ENCODE data around the gene IQCF5. TPM values are rescaled to one million over a fixed set of nuclear protein-coding genes. Genes with fewer than 3 reads are reported as not detected.

The IQCF5 gene
- total RNA-seq, 1 donor from 2014 or later: not detected

DNA sequence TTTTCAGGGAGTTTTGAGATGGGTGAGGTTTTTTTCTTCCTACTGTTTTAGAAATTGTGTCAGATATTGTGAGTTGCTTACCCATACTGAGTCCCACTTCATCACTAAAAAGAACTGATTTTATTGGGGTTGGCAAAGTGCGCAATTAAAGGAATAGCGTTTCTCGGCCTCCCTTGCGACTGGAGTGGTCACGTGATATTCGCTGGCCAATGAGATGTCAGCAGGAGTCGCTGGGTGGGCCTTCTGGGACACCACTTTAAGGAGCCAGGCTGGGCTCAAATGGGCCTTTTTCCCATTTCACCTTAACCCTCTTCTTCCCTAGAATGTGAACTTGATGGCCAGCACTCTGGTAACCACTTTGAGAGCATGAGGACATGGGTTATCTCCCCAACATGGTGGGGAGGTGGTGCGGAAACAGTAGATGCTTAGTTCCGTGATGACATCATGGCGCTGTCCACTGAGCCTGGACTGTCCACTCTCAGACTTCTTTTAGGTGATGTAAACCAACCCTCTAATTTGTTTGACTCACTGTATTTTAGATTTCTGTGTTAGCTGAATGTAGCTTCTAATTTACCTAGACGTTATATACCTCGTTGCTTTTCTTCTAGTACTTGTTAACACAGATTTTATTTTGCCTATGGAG, 13.2 kb upstream of the IQCF5 start:
- TF ChIP-seq, protein P1, sequence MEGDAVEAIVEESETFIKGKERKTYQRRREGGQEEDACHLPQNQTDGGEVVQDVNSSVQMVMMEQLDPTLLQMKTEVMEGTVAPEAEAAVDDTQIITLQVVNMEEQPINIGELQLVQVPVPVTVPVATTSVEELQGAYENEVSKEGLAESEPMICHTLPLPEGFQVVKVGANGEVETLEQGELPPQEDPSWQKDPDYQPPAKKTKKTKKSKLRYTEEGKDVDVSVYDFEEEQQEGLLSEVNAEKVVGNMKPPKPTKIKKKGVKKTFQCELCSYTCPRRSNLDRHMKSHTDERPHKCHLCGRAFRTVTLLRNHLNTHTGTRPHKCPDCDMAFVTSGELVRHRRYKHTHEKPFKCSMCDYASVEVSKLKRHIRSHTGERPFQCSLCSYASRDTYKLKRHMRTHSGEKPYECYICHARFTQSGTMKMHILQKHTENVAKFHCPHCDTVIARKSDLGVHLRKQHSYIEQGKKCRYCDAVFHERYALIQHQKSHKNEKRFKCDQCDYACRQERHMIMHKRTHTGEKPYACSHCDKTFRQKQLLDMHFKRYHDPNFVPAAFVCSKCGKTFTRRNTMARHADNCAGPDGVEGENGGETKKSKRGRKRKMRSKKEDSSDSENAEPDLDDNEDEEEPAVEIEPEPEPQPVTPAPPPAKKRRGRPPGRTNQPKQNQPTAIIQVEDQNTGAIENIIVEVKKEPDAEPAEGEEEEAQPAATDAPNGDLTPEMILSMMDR (IDR thresholded peaks at IDR 0.05; ENCODE audit: partially characterized antibody, unreplicated experiment): no peak
- no peak for DNase-seq
- no peak overlapping the region for H3K27ac Mint-ChIP-seq (ENCODE audit: unreplicated experiment)
- H3K36me3 Mint-ChIP-seq (ENCODE audit: unreplicated experiment): no peaks in the 10 kb centered on the region
- H3K4me3 Mint-ChIP-seq (ENCODE audit: unreplicated experiment): no peak overlapping the region
- H3K27me3 Mint-ChIP-seq (ENCODE audit: unreplicated experiment): peaks cover 5% of the 10 kb centered on the region
- no peaks in the 10 kb centered on the region for H3K4me1 Mint-ChIP-seq (ENCODE audit: low read depth, unreplicated experiment)
- H3K9me3 Mint-ChIP-seq (ENCODE audit: unreplicated experiment): no peaks in the 10 kb centered on the region

DNA sequence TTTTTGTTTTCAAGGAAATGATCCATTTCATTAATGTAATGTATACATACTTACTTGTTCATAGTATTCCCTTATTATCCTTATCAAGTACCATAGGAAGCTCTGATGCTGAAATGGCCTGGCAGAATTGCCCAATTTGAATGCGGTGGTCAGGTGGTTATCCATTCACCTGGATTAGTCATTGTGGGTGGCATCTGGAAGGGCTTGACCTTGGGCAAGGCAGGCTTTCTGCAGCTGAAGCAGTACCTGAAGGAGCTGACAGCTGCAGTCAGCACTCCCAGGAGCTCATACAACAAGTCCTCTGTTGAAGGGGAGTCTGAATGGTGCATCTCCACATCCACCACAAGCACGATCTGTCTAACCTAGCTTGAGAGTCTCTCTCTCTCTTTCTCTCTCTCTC, 12.2 kb upstream of the IQCF5 start:
- H3K4me1 Mint-ChIP-seq (ENCODE audit: low read depth, unreplicated experiment): no peaks in the 10 kb centered on the region
- H3K4me3 Mint-ChIP-seq (ENCODE audit: unreplicated experiment): no peak overlapping the region
- no peaks in the 10 kb centered on the region for H3K9me3 Mint-ChIP-seq (ENCODE audit: unreplicated experiment)
- TF ChIP-seq, protein P1 (IDR thresholded peaks at IDR 0.05; ENCODE audit: partially characterized antibody, unreplicated experiment): no peak
- no peaks in the 10 kb centered on the region for H3K36me3 Mint-ChIP-seq (ENCODE audit: unreplicated experiment)
- H3K27ac Mint-ChIP-seq (ENCODE audit: unreplicated experiment): no peak overlapping the region
- DNase-seq: no peak
- H3K27me3 Mint-ChIP-seq (ENCODE audit: unreplicated experiment): peaks cover 5% of the 10 kb centered on the region

DNA sequence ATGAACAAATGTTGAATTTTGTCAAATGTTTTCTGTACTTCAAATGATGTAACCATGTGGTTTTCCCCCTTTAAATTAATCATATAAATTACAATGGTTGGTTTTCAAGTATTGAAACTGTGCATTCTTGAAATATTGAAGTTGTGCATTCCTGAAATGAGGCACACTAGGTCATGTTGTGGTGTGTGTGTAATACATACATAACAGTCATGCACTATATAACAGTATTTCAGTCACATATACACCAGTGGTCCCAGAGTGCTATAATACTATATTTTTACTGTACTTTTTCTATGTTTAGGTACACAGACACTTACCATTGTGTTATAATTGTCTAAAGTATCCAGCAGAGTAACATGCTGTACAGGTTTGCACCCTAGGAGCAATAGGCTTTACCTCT, 11.0 kb upstream of the IQCF5 start:
- H3K4me3 Mint-ChIP-seq (ENCODE audit: unreplicated experiment): no peak overlapping the region
- no peak overlapping the region for H3K27ac Mint-ChIP-seq (ENCODE audit: unreplicated experiment)
- no peaks in the 10 kb centered on the region for H3K4me1 Mint-ChIP-seq (ENCODE audit: low read depth, unreplicated experiment)
- TF ChIP-seq, protein P1 (IDR thresholded peaks at IDR 0.05; ENCODE audit: partially characterized antibody, unreplicated experiment): no peak
- peaks cover 3% of the 10 kb centered on the region for H3K27me3 Mint-ChIP-seq (ENCODE audit: unreplicated experiment)
- no peaks in the 10 kb centered on the region for H3K9me3 Mint-ChIP-seq (ENCODE audit: unreplicated experiment)
- no peaks in the 10 kb centered on the region for H3K36me3 Mint-ChIP-seq (ENCODE audit: unreplicated experiment)
- no peak for DNase-seq

DNA sequence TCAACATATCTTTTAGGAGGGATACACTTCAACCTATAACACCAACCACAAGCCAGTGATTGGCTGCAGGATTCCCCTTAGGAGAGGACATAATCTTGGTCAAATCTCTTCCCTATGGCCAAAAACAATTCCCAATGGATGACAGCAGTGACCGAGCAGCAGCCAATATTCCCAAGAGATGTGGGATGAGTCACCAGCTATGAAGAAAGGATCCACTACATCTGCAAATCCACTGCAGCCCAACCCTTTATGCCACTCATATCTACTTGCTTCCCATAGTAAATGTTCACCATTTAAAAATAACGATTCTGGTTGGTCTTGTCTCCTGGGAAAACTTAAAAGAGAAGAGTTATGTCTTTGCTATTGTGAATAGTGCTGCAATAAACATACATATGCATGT, 4.5 kb upstream of the IQCF5 start:
- Mint-ChIP-seq H3K4me1 (ENCODE audit: low read depth, unreplicated experiment) (no peaks in the 10 kb centered on the region), H3K27me3 (ENCODE audit: unreplicated experiment) (peaks cover 2% of the 10 kb centered on the region), H3K4me3 (ENCODE audit: unreplicated experiment) (no peak overlapping the region), H3K27ac (ENCODE audit: unreplicated experiment) (no peak overlapping the region), H3K9me3 (ENCODE audit: unreplicated experiment) (no peaks in the 10 kb centered on the region), H3K36me3 (ENCODE audit: unreplicated experiment) (peaks cover 6% of the 10 kb centered on the region)
- DNase-seq: no peak
- TF ChIP-seq, protein P1 (IDR thresholded peaks at IDR 0.05; ENCODE audit: partially characterized antibody, unreplicated experiment): no peak

DNA sequence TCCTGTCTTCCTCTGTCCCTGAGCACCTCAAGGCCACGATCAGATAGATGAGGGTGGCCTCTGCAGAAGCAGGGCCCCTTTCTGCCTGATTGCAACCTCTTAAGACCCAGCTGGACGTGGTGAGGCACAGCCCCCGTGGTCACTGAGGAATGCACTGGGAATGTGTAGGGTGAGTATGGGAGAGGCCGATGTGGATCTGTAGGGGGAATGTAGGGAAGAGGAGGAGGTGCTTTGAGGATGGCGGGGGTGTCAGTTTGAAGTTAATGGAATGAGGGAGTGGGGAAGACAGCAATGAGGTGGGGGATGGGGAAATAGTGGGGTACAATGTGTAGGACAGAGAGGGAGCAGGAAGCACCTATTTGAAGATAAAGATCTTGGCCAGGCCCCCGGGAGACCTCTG, 785 bp upstream of the IQCF5 start:
- TF ChIP-seq, protein P1 (IDR thresholded peaks at IDR 0.05; ENCODE audit: partially characterized antibody, unreplicated experiment): no peak
- Mint-ChIP-seq H3K4me3 (ENCODE audit: unreplicated experiment) (no peak overlapping the region), H3K27me3 (ENCODE audit: unreplicated experiment) (peaks cover 2% of the 10 kb centered on the region), H3K36me3 (ENCODE audit: unreplicated experiment) (peaks cover 6% of the 10 kb centered on the region), H3K9me3 (ENCODE audit: unreplicated experiment) (no peaks in the 10 kb centered on the region), H3K27ac (ENCODE audit: unreplicated experiment) (no peak overlapping the region), H3K4me1 (ENCODE audit: low read depth, unreplicated experiment) (no peaks in the 10 kb centered on the region)
- no peak for DNase-seq
